Gastroesophageal sphincter (tissue), 3 donors: ENCODE results near the gene SERPINA9.

ENCODE experiments used
- POLR2A ChIP-seq, 2 donors: fragments of 450-650 bp; IDR thresholded peaks; one replicate each; pipeline ENCODE4 v1.6.1; 2017; ENCODE audit warnings: antibody characterized with exemption in 2 of 2, mild to moderate bottlenecking in 2 of 2, moderate library complexity in 1 of 2
- POLR2AphosphoS5 ChIP-seq: sonication (generic); formaldehyde crosslinking; IDR thresholded peaks from one replicate; pipeline ENCODE4 v1.6.1; 2017; ENCODE audit warnings: antibody characterized with exemption
- TF ChIP-seq, protein P1 (sequence below), 4 experiments: fragments of 200-600 bp in 2 of 4; fragments of 450-650 bp in 2 of 4; sonication (generic) in 1 of 4; IDR thresholded peaks; one replicate each; pipeline ENCODE4 v1.5.1; 2017 to 2019; ENCODE audit warnings: antibody characterized with exemption in 4 of 4, mild to moderate bottlenecking in 2 of 4, moderate library complexity in 2 of 4

DNA sequence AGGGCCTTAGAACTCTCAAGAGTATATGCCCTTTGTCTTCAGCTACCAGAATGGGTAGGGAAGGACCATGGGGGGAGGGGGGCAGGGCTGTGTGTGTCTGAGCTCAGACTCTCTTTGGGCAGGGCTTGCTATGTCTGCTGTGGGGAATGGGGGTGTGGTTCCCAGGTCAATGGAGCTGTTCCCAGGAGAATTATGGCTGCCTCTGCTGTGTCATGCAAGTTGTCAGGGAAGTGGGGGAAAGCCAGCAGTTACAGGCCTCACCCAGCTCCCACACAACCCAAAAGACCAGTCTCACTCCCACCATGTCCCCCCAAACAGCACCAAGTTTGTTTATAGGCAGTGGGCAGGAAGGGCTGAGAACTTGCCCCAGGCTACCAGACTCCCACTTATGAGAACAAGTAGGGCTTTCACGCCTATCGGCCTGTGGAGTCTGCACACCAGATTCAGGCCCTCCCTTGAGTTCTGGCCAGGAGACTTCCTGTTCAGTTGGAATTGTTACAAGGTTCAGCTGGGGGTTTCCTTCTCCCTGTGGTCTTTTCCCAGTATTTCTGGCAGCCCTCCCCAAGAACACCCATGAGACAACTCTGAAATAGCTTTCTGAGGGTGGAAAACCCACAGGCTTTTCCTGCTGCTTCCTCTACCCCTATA lies 17.3 kb downstream of the SERPINA9 start:
- TF ChIP-seq POLR2AphosphoS5 (no peak), POLR2A (IDR thresholded peaks at IDR 0.05) (no peak)
- TF ChIP-seq, protein P1, sequence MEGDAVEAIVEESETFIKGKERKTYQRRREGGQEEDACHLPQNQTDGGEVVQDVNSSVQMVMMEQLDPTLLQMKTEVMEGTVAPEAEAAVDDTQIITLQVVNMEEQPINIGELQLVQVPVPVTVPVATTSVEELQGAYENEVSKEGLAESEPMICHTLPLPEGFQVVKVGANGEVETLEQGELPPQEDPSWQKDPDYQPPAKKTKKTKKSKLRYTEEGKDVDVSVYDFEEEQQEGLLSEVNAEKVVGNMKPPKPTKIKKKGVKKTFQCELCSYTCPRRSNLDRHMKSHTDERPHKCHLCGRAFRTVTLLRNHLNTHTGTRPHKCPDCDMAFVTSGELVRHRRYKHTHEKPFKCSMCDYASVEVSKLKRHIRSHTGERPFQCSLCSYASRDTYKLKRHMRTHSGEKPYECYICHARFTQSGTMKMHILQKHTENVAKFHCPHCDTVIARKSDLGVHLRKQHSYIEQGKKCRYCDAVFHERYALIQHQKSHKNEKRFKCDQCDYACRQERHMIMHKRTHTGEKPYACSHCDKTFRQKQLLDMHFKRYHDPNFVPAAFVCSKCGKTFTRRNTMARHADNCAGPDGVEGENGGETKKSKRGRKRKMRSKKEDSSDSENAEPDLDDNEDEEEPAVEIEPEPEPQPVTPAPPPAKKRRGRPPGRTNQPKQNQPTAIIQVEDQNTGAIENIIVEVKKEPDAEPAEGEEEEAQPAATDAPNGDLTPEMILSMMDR (IDR thresholded peaks at IDR 0.05), result no peak
